Stimulated activated CD8-positive, alpha-beta memory T cell treated with anti-CD3 and anti-CD28 coated beads, Interleukin-12 subunit alpha, Interleukin-12 subunit beta, amount 100 ng/mL, for 24 hours (primary cell): Measurements from ENCODE around the gene ASF1A.

Source experiments
- DNase-seq: peaks from one replicate; pipeline ENCODE4 v3.0.0-alpha.2; 2020; ENCODE audit errors: extremely low read depth

The ASF1A gene

GRCh38 chr6:118913161-118913560 is 19.2 kb downstream of the ASF1A start:
- DNase-seq = no peak

GRCh38 chr6:118914598-118914997 is 20.6 kb downstream of the ASF1A start:
- DNase-seq = no peak

- no peak for DNase-seq
These were observed 23.8 kb downstream of the ASF1A start for GRCh38 chr6:118917546-118918328.

GRCh38 chr6:118918329-118918725 is 24.4 kb downstream of the ASF1A start:
- no peak for DNase-seq

- no peak for DNase-seq
These were observed 27.1 kb downstream of the ASF1A start for GRCh38 chr6:118921084-118921483.

- DNase-seq = no peak
These were observed 29.1 kb downstream of the ASF1A start for GRCh38 chr6:118923035-118923434.

GRCh38 chr6:118930680-118931079 is 36.7 kb downstream of the ASF1A start:
- no peak for DNase-seq

- no peak for DNase-seq
These were observed 37.5 kb downstream of the ASF1A start for GRCh38 chr6:118931436-118931835.

- no peak for DNase-seq
These were observed 38.5 kb downstream of the ASF1A start for GRCh38 chr6:118932421-118932820.

GRCh38 chr6:118933855-118934460 is 40.0 kb downstream of the ASF1A start:
- DNase-seq = no peak

- DNase-seq = peak; percentile 76
These were observed 40.7 kb downstream of the ASF1A start, which contains the start of gene MCM9 for GRCh38 chr6:118934461-118935330. MCM9 (minus strand) TSS chr6:118935159; CDS start chr6:118931723, 3,436 bp downstream.

GRCh38 chr6:118935331-118935668 is 41.3 kb downstream of the ASF1A start:
- DNase-seq = no peak

GRCh38 chr6:118935978-118936703 is 42.2 kb downstream of the ASF1A start:
- no peak for DNase-seq

- no peak for DNase-seq
These were observed 45.7 kb downstream of the ASF1A start for GRCh38 chr6:118939683-118940082.

GRCh38 chr6:118940770-118941169 is 46.8 kb downstream of the ASF1A start:
- DNase-seq = no peak

GRCh38 chr6:118945217-118945616 is 51.3 kb downstream of the ASF1A start:
- DNase-seq = no peak

GRCh38 chr6:118952683-118953082 is 58.7 kb downstream of the ASF1A start:
- no peak for DNase-seq

GRCh38 chr6:118953391-118953790 is 59.4 kb downstream of the ASF1A start:
- no peak for DNase-seq
